SK-MEL-5 (cell line): Measurements from ENCODE around the gene NPBWR2. TPM values are rescaled to one million over a fixed set of nuclear protein-coding genes. Genes with fewer than 3 reads are reported as not detected.

Experiments
- DNase-seq: peaks from one replicate; pipeline ENCODE4 v3.0.0-alpha.2; 2016; ENCODE audit warnings: low read depth, low spot score
- in situ Hi-C: cut with HindIII; loops from 2 replicates; pipeline ENCODE4 v1.10.0; 2016; ENCODE audit warnings: low sequenced_read_pairs, high pct_unique_total_duplicates, low pct_unique_long_range_greater_than_20kb
- small RNA-seq, 2 experiments: library from RNA; depleted of rRNA; stranded (forward); fragments of <200 nt; gene quantifications; one replicate each; pipeline ENCODE3, GENCODE V24; 2014
- total RNA-seq: library from RNA; depleted of rRNA; stranded (reverse); fragments of >200 nt; shearing (Covaris generic); gene quantifications from 2 replicates; pipeline ENCODE4 v1.2.3, GENCODE V29; 2014; rRNA removed

NPBWR2 gene
- total RNA-seq, 1 experiment from 2014 or later: not detected

DNA sequence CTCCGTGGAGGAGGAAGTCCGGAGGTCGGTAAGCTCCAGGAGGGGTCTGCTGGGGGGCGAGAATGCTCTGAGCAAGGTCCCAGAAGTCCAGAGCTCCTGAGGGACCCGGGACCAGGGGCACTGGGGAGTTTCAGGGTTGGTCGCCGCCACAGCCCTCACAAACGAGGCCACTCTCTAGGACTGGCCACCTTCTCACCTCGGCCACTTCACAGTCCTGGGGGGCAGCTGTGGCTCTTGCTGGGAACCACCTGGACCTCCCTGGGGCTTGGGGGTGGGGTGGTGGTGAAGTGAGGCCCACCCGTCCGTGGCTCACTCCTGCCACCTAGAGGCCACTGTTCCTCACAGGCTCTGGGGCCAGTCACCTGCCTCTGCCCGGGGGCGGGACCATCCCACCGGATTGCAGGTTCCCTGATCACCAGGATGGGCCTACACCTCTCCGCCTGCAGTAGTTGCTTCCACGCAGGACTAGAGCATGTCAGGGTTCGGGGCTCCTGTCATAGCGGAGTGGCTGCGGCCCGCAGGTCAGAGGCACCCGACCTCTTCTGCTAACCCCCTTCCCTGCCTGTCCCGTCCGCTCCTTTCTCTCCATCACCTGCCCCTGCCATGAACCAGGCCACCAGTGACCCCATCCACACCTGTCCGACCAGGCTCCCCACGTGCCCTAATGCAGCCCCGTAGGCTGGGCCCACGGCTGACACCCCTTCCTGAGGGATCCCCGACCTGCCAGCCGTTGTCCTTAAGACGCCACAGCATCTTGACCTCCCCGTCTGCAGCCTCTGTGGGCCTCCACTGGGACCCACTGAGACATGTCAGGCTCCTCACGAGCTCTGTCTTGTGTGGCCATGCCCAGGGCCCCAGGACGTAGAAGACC, 49.5 kb downstream of the NPBWR2 start:
- in situ Hi-C loops: no loop called here
- DNase-seq: peak; percentile 83

DNA sequence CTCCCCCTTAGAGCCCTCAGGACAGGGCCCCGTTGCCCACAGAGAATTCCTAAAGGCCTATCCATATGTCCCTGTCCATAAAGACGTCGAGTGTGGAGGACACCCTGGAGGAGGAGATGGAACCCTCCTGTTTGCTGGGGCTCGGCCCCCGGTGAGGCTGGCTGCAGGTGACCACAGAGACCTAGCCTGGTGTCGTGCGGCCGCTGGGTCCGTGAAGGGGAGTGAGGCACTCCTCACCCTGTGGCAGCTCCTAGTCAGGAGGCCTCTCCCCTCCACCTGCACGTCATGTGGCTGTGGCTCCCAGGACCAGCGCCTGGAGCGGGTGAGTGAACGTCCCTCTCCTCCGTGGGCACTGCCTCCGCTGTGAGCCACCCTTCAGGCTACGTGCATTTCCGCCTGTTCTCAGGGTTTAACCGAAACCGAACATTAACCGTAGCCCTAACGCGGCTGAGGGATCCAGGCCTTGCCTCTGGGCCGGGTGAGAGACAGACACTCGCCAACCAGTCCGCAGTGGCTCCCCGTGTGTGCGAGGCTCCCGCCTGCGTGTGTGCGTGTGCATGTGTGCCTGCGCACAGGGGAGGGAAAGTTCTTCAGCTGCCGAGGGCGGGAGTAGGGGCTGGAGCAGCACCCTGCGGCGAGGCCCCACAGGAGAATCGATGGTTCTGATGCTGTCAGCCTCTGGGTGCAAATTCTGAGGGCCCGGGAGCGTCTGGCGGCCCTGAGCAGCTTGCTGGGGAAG, 50.3 kb downstream of the NPBWR2 start:
- no peak for DNase-seq
- in situ Hi-C loops: no loop called here

DNA sequence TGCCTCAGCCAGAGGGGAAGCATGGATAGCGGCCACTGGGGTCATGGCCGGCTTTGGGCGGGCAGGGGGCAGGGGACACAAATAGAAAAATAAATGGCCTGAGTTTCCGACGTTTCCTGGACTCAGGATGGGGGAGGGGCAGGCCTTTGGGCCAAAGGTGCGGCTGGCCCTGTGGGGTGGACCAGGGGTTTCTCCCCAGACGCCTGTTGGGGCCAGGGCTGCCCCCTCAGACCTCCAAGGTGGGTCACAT, 50.8 kb downstream of the NPBWR2 start:
- DNase-seq: no peak
- in situ Hi-C loops: no loop called here

DNA sequence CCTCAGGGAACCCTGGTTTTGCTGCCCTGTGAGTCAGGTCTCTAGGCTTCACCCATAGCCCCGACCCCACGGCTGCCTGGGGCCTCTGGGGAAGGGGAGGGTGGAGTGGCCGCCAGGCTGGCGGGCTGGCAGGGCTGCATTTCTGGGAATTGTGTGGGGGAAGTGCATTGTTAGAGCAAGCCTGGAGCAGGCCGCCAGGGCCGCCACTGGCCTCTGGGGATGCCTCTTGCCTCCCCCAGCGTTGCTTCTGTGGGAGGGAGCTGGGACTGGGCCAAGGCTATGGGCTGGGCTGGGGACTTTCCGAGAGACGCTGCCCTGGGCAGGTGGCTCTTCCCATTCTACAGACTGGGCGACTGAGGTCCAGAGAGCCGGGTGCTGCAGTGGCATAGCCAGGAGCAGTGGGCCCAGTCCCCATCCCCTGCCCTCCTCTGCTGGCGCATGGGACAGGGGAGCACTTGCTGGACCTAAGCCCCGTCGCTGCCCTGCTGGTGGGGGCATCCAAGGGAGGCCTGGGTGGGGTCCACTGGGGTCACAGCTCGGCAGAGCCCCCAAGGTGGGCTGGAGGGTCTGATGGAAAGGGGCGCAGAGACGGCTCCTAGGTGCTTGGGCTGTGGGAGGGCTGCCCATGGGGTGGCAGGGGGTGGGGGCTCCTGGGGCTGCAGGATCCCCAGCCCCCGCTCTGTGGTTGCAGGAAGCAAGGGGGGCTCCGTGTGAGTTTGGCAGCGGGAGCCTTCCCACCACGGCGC, 51.3 kb downstream of the NPBWR2 start:
- in situ Hi-C loops: no loop called here
- no peak for DNase-seq

DNA sequence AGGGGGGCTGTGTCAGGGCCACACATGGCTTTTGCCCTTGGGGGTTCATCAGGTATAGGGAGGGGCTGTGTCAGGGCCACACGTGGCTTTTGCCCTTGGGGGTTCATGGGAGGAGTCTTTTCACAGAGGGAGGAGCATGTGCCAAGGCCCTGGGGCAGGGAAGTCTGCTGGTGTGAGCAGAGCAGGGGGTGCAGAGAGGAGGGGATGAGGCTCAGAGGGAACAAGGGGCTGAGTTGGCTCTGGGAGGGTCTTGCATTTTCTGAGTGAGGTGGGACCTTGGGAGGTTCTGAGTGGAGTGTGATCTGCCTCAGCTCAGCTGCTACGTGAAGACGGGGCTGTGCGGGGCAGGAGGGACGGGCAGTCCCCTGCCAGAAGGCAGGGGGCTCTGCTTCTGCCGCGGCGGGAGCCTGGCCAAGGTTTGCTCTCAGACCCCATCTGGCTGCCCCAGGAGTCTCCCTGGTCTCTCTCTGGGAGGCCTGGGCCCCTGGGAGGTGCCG, 51.9 kb downstream of the NPBWR2 start:
- in situ Hi-C loops: no loop called here
- no peak for DNase-seq

DNA sequence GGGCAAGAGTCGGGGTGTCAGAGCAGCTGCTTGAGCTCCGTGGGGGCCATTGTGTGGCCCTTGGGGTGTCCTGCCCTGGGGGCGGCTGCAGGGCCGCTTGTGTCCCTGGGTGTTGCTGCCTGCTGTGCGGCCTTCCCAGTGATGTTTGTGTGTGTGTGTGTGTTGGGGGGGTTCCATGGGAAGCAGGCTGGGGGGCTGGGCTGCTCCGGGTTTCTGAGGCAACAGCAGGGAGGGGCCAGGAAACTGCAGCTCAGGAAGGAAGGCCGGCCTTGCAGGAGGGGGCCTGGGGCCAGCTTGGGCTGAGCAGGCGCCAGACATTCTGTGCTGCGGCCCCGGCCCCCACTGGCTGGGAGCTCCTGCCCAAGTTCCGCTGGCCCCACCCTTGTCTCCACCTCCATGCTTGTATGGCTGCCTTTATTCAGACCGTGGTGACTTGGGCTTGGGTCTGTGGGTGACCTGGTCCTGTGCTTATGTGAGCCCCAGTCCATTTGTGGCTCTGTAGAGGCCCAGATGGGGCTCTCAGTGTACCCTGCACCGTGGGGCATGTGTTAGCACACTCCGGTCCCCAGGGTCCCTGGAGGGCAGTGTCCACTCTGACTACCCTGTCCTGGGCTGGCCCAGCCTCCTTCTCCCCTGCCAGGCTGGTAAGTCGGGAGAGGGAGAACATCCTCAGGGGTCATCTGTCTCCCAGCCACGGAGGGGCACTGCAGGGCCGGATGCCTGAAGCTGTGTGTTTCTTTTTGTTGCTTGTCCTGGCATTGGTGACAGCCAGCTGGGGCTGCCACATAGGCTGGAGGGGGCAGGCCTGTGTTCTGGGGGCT, 53.3 kb downstream of the NPBWR2 start:
- in situ Hi-C loops: no loop called here
- DNase-seq: peak; percentile 43

Small RNAs within 50 kb of the gene (small RNA-seq; reads per million reads assigned to genes)
- gene AL355803.1 (0 reads per million in 2 experiments), gene MIR6813 (0 reads per million in 2 experiments)

Other genes starting within 250 kb of the NPBWR2 start
- gene ABHD16B, start 246.1 kb downstream of the NPBWR2 start, total RNA-seq: not detected in 2 replicates
- gene TPD52L2, start 242.3 kb downstream of the NPBWR2 start, total RNA-seq: 74.4 and 76.4 TPM in 2 replicates
- 52.7 and 58.1 TPM in 2 replicates for gene DNAJC5, start 212.4 kb downstream of the NPBWR2 start, total RNA-seq
- 21.5 and 23.2 TPM in 2 replicates for gene UCKL1, start 151.1 kb downstream of the NPBWR2 start, total RNA-seq
- 8.5 and 8.9 TPM in 2 replicates for gene ZNF512B, start 137.6 kb downstream of the NPBWR2 start, total RNA-seq
- not detected in 2 replicates for gene SAMD10, start 127.9 kb downstream of the NPBWR2 start, total RNA-seq
- 63.7 and 71.3 TPM in 2 replicates for gene PRPF6, start 126.4 kb downstream of the NPBWR2 start, total RNA-seq
- gene C20orf204, start 71.4 kb downstream of the NPBWR2 start, total RNA-seq: 0.37 and 0.59 TPM in 2 replicates
- 0.37 TPM in 1 of 2 replicates, not detected in the other for gene SOX18, start 57.9 kb downstream of the NPBWR2 start, total RNA-seq
- gene TCEA2, start 44.4 kb downstream of the NPBWR2 start, total RNA-seq: 6.8 and 9.8 TPM in 2 replicates
- 28.7 and 31.4 TPM in 2 replicates for gene RGS19, start 28.0 kb downstream of the NPBWR2 start, total RNA-seq
- gene OPRL1, start 27.5 kb downstream of the NPBWR2 start, total RNA-seq: 2.1 and 3.2 TPM in 2 replicates
- 1.1 TPM in 1 of 2 replicates, not detected in the other for gene LKAAEAR1, start 23.2 kb downstream of the NPBWR2 start, total RNA-seq
- gene MYT1, start 56.9 kb upstream of the NPBWR2 start, total RNA-seq: 0.29 and 1.8 TPM in 2 replicates
- 41.1 and 44.0 TPM in 2 replicates for gene PCMTD2, start 148.2 kb upstream of the NPBWR2 start, total RNA-seq